Measurements from ENCODE around the gene POLR2J. TPM values are rescaled to one million over a fixed set of nuclear protein-coding genes. Genes with fewer than 3 reads are reported as not detected.
A peak's percentile ranks its signal among the peaks of the same experiment; 100 is the strongest.

Gene POLR2J
- total and polyA plus RNA-seq, 8 donors, result 1.2 to 152 (median 8.0) TPM

DNA sequence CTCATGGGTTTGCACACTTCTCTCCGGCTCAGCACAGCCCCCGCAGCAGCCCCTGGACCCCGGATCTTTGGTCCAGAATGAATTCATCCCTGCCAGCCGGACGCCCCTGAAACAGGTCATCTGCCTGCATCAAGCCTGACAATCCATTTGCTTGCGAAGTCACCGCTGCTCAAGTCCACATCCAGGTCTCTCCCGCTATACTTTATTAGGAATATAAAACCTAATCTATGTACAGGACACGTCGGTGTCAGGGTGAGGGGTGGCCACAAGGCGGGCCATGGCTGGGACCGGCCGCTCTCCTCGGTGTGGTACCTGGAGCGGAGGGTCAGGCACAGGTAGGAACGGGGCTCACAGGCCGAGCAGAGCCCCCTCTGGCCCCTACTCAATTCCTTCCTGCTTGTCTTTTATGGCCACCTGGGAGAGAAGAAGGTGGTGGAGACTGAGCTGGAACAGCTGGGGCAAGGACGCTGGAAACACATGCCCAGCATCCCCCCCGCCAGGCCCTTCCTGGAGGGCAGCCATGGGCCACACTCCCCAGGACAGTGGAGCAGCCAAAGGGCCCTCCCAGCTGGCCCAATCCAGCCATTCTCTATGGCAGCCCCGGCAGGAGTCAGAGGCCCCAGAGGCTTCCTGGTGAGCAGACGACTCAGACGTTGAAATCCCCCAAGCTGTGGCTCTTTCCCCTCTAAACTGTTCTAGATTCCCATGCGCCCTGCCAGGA is 5.3 kb downstream of the POLR2J start:
- Histone ChIP-seq H3K9me3 (no peaks in the 10 kb centered on the region), H3K27me3 (no peaks in the 10 kb centered on the region), H3K4me1 (peaks cover 0 to 30% (median 20%) of the 10 kb centered on the region in 4 donors), H3K27ac (peak overlapping the region in 1 of 5 donors; percentile 3), H3K36me3 (peaks cover 17 to 69% (median 59%) of the 10 kb centered on the region in 4 donors), H3K4me3 (no peak overlapping the region)
- no peak for DNase-seq
- WGBS, 5 donors, result 78 to 85% (median 84%) methylated on average over 19 to 23 of the region's 23 CpGs
- intact Hi-C loops (cut with DNase I; ENCODE audit: low total_unique reads), result no loop called here
- TF ChIP-seq EP300 (IDR thresholded peaks at IDR 0.05) (no peak), POLR2A (IDR thresholded peaks at IDR 0.05) (no peak), POLR2AphosphoS5 (IDR thresholded peaks at IDR 0.05) (no peak)
- TF ChIP-seq, protein P1, sequence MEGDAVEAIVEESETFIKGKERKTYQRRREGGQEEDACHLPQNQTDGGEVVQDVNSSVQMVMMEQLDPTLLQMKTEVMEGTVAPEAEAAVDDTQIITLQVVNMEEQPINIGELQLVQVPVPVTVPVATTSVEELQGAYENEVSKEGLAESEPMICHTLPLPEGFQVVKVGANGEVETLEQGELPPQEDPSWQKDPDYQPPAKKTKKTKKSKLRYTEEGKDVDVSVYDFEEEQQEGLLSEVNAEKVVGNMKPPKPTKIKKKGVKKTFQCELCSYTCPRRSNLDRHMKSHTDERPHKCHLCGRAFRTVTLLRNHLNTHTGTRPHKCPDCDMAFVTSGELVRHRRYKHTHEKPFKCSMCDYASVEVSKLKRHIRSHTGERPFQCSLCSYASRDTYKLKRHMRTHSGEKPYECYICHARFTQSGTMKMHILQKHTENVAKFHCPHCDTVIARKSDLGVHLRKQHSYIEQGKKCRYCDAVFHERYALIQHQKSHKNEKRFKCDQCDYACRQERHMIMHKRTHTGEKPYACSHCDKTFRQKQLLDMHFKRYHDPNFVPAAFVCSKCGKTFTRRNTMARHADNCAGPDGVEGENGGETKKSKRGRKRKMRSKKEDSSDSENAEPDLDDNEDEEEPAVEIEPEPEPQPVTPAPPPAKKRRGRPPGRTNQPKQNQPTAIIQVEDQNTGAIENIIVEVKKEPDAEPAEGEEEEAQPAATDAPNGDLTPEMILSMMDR (IDR thresholded peaks at IDR 0.05), result no peak

DNA sequence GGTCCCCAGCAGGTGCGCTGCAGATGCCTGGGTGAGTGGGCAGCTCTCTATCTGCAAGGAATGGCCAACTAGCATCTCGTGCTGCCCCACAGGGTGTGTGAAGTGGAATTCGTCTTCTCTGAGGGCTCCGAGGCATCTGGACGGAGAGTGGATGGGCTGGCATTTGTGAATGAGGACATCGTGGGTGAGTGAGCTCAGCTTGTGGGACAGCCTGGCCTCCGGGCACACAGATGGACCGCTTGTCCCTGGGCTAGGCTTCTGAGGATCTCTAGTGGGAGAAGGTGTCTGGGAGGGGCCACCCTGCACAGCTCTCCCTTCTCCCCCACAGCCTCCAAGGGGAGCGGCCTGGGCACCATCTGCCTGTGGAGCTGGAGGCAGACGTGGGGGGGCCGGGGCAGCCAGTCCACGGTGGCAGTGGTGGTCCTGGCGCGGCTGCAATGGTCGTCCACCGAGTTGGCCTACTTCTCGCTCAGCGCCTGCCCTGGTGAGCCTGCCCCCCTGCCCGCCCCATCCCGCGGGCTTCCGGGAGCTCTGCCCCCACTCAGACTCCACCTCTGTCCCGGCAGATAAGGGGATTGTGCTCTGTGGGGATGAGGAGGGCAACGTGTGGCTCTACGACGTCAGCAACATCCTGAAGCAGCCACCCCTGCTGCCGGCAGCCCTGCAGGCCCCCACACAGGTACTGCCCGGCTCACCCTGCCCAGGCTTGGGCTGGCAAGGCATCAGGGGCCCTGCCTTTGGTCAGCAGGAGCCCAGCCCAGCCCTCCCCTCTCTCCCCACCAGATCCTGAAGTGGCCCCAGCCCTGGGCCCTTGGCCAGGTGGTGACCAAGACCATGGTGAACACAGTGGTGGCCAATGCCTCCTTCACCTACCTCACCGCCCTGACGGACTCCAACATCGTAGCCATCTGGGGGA is 6.3 kb downstream of the POLR2J start:
- no peak for DNase-seq
- no peaks in the 10 kb centered on the region for H3K9me3 ChIP-seq
- no peak overlapping the region for H3K4me3 ChIP-seq
- WGBS, 5 donors, result 58 to 76% (median 69%) methylated on average over 26 to 31 of the region's 31 CpGs
- H3K4me1 ChIP-seq, result peaks cover 0 to 32% (median 21%) of the 10 kb centered on the region in 4 donors
- H3K27me3 ChIP-seq, result no peaks in the 10 kb centered on the region
- no peak overlapping the region for H3K27ac ChIP-seq
- intact Hi-C loops (cut with DNase I; ENCODE audit: low total_unique reads), result no loop called here
- TF ChIP-seq EP300 (IDR thresholded peaks at IDR 0.05) (no peak), POLR2AphosphoS5 (IDR thresholded peaks at IDR 0.05) (no peak), POLR2A (IDR thresholded peaks at IDR 0.05) (no peak)
- TF ChIP-seq, protein P1 (IDR thresholded peaks at IDR 0.05), result no peak
- H3K36me3 ChIP-seq, result peaks cover 22 to 78% (median 67%) of the 10 kb centered on the region in 4 donors

DNA sequence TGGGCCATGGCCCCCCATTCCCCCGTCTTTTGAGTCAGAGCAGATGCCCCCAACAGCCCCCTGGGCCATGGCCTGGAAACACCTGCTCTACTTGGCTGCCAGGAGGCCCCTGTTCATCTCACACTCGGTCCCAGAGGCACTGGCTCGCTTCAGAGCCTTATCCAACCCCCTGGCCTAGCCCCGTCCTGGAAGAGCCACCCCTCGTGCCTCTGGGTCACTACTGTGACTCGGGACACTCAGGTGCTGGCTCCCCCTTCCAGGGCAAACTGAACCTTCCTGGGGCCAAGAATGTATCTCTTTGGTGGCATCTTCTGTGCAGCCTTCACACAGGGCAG is 7.0 kb downstream of the POLR2J start:
- Histone ChIP-seq H3K27me3 (no peaks in the 10 kb centered on the region), H3K4me3 (no peak overlapping the region), H3K4me1 (peaks cover 0 to 39% (median 24%) of the 10 kb centered on the region in 4 donors), H3K27ac (no peak overlapping the region), H3K9me3 (no peaks in the 10 kb centered on the region), H3K36me3 (peaks cover 22 to 78% (median 67%) of the 10 kb centered on the region in 4 donors)
- TF ChIP-seq, protein P1 (IDR thresholded peaks at IDR 0.05), result no peak
- TF ChIP-seq POLR2AphosphoS5 (IDR thresholded peaks at IDR 0.05) (no peak), POLR2A (IDR thresholded peaks at IDR 0.05) (no peak), EP300 (IDR thresholded peaks at IDR 0.05) (no peak)
- WGBS, 5 donors, result 83 to 92% (median 87%) methylated on average over 6 of the region's 6 CpGs
- no peak for DNase-seq
- intact Hi-C loops (cut with DNase I; ENCODE audit: low total_unique reads), result no loop called here
